Nephron progenitor cell (in vitro differentiated cells): Measurements from ENCODE around the gene JARID2.

Experiments
- DNase-seq: peaks from one replicate; pipeline ENCODE4 v3.0.0; 2021
- H3K27ac Mint-ChIP-seq: 2 replicates; pipeline ENCODE4 v1.8.0; 2021; ENCODE audit warnings: mild to moderate bottlenecking, moderate library complexity, mixed read lengths
- H3K27me3 Mint-ChIP-seq: 2 replicates; pipeline ENCODE4 v1.8.0; 2021; ENCODE audit warnings: mild to moderate bottlenecking, low read depth, mixed read lengths; ENCODE audit not compliant: poor library complexity
- H3K36me3 Mint-ChIP-seq: 2 replicates; pipeline ENCODE4 v1.8.0; 2021; ENCODE audit warnings: low read depth, mixed read lengths
- H3K4me1 Mint-ChIP-seq: 2 replicates; pipeline ENCODE4 v1.8.0; 2021; ENCODE audit warnings: mixed read lengths
- H3K4me3 Mint-ChIP-seq: 2 replicates; pipeline ENCODE4 v1.8.0; 2021; ENCODE audit warnings: mild to moderate bottlenecking, moderate library complexity, mixed read lengths
- H3K9me3 Mint-ChIP-seq: 2 replicates; pipeline ENCODE4 v1.8.0; 2021; ENCODE audit warnings: mild to moderate bottlenecking, moderate library complexity, mixed read lengths
- CTCF ChIP-seq: fragments of 200-600 bp; sonication (generic); IDR thresholded peaks from 2 replicates; pipeline ENCODE4 v1.5.0; 2021; ENCODE audit warnings: antibody characterized with exemption

The JARID2 gene

GRCh38 chr6:15474196-15474595 is 228.3 kb downstream of the JARID2 start:
- TF ChIP-seq CTCF = no peak
- Mint-ChIP-seq H3K4me3 (no peak overlapping the region), H3K36me3 (peaks cover 51% of the 10 kb centered on the region), H3K27me3 (no peaks in the 10 kb centered on the region), H3K9me3 (peaks cover 3% of the 10 kb centered on the region), H3K27ac (no peak overlapping the region), H3K4me1 (peaks cover 54% of the 10 kb centered on the region)
- DNase-seq = no peak

GRCh38 chr6:15475261-15475660 is 229.4 kb downstream of the JARID2 start:
- Mint-ChIP-seq H3K27me3 (no peaks in the 10 kb centered on the region), H3K4me1 (peaks cover 65% of the 10 kb centered on the region), H3K9me3 (peaks cover 3% of the 10 kb centered on the region), H3K36me3 (peaks cover 52% of the 10 kb centered on the region), H3K27ac (peak overlapping the region; percentile 73), H3K4me3 (no peak overlapping the region)
- DNase-seq = no peak
- no peak for TF ChIP-seq CTCF

- no peaks in the 10 kb centered on the region for H3K27me3 Mint-ChIP-seq
- H3K36me3 Mint-ChIP-seq = peaks cover 52% of the 10 kb centered on the region
- H3K27ac Mint-ChIP-seq = peak overlapping the region; percentile 73
- TF ChIP-seq CTCF = no peak
- peaks cover 71% of the 10 kb centered on the region for H3K4me1 Mint-ChIP-seq
- peaks cover 3% of the 10 kb centered on the region for H3K9me3 Mint-ChIP-seq
- no peak overlapping the region for H3K4me3 Mint-ChIP-seq
- DNase-seq = no peak
Observed at GRCh38 chr6:15475872-15476271, 230.0 kb downstream of the JARID2 start.

GRCh38 chr6:15476631-15477380 is 230.9 kb downstream of the JARID2 start:
- peaks cover 3% of the 10 kb centered on the region for H3K9me3 Mint-ChIP-seq

GRCh38 chr6:15477746-15478145 is 231.9 kb downstream of the JARID2 start:
- no peak overlapping the region for H3K4me3 Mint-ChIP-seq
- H3K9me3 Mint-ChIP-seq = peaks cover 3% of the 10 kb centered on the region
- H3K36me3 Mint-ChIP-seq = peaks cover 54% of the 10 kb centered on the region
- H3K4me1 Mint-ChIP-seq = peaks cover 83% of the 10 kb centered on the region
- no peaks in the 10 kb centered on the region for H3K27me3 Mint-ChIP-seq
- no peak for TF ChIP-seq CTCF
- no peak overlapping the region for H3K27ac Mint-ChIP-seq
- DNase-seq = no peak

More at GRCh38 chr6:15476631-15477380, 230.9 kb downstream of the JARID2 start:
- H3K27ac Mint-ChIP-seq = no peak overlapping the region
- no peak for TF ChIP-seq CTCF
- peaks cover 81% of the 10 kb centered on the region for H3K4me1 Mint-ChIP-seq
- no peak for DNase-seq
- H3K4me3 Mint-ChIP-seq = no peak overlapping the region
- H3K36me3 Mint-ChIP-seq = peaks cover 52% of the 10 kb centered on the region
- no peaks in the 10 kb centered on the region for H3K27me3 Mint-ChIP-seq

- H3K4me1 Mint-ChIP-seq = peaks cover 83% of the 10 kb centered on the region
- peaks cover 50% of the 10 kb centered on the region for H3K36me3 Mint-ChIP-seq
- H3K4me3 Mint-ChIP-seq = peak overlapping the region; percentile 1
- DNase-seq = no peak
- TF ChIP-seq CTCF = no peak
- peak overlapping the region; percentile 86 for H3K27ac Mint-ChIP-seq
- peaks cover 7% of the 10 kb centered on the region for H3K9me3 Mint-ChIP-seq
- no peaks in the 10 kb centered on the region for H3K27me3 Mint-ChIP-seq
Observed at GRCh38 chr6:15479761-15480160, 233.9 kb downstream of the JARID2 start.
